ENCODE data around the gene ZNF888.
"Not testable (repeated sequence)": the region's sequence is repeated elsewhere in the genome, so short reads cannot be mapped to it uniquely, and the experiment has no call there.

Gene ZNF888

DNA sequence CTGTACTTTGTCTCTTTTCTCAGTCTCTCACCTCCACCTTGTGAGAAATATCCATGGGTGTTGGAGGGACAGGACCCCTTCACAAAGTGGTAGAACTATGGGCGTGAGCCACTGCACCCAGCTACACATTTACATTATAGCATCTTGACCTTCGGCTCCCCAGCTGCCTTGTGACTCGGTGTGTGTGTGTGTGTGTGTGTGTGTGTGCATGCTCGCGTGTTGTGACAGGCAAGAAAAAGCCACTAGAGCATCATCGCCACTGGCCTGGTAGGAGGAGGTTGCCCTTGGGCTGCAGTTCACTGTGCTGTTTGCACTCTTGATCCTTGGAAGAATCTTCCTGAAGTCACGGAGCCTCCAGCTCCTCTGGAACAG lies 13.7 kb upstream of the ZNF888 start:
- peak in 1 of 2 donors; percentile 0 for DNase-seq

GRCh38 chr19:52936151-52936953 lies 13.1 kb upstream of the ZNF888 start:
- H3K9me3 ChIP-seq, result no peaks in the 10 kb centered on the region
- DNase-seq, result peak in 1 of 2 donors; percentile 10
- intact Hi-C loops (cut with DNase I; ENCODE audit: low total_unique reads), result no loop called here
- peaks cover 0 to 8% (median 3%) of the 10 kb centered on the region in 4 donors for H3K4me1 ChIP-seq
- no peak overlapping the region for H3K27ac ChIP-seq
- H3K4me3 ChIP-seq, result no peak overlapping the region
- H3K27me3 ChIP-seq, result no peaks in the 10 kb centered on the region
- H3K36me3 ChIP-seq, result peaks cover 0 to 21% (median 16%) of the 10 kb centered on the region in 3 donors
- TF ChIP-seq CTCF (IDR thresholded peaks at IDR 0.05), result no peak

More for the DNA sequence above, 13.7 kb upstream of the ZNF888 start:
- Histone ChIP-seq H3K4me3 (no peak overlapping the region), H3K27me3 (no peaks in the 10 kb centered on the region), H3K36me3 (peaks cover 0 to 17% (median 16%) of the 10 kb centered on the region in 3 donors), H3K9me3 (no peaks in the 10 kb centered on the region), H3K27ac (no peak overlapping the region), H3K4me1 (peaks cover 0 to 11% (median 5%) of the 10 kb centered on the region in 4 donors)
- intact Hi-C loops (cut with DNase I; ENCODE audit: low total_unique reads), result no loop called here
- TF ChIP-seq CTCF (IDR thresholded peaks at IDR 0.05), result no peak

- peaks cover 0 to 21% (median 16%) of the 10 kb centered on the region in 3 donors for H3K36me3 ChIP-seq
- peaks cover 0 to 6% (median 0%) of the 10 kb centered on the region in 4 donors for H3K4me1 ChIP-seq
- no peaks in the 10 kb centered on the region for H3K27me3 ChIP-seq
- no peak for DNase-seq
- intact Hi-C loops (cut with DNase I; ENCODE audit: low total_unique reads), result no loop called here
- H3K27ac ChIP-seq, result no peak overlapping the region
- no peak for TF ChIP-seq CTCF (IDR thresholded peaks at IDR 0.05)
- H3K9me3 ChIP-seq, result no peaks in the 10 kb centered on the region
- H3K4me3 ChIP-seq, result no peak overlapping the region
Measured at GRCh38 chr19:52935434-52935833, 12.2 kb upstream of the ZNF888 start.

GRCh38 chr19:52924641-52925040 lies 1.4 kb upstream of the ZNF888 start:
- peak overlapping the region in 1 of 2 donors; percentile 86 for H3K27ac ChIP-seq
- H3K9me3 ChIP-seq; intact Hi-C loops (cut with DNase I; ENCODE audit: low total_unique reads); H3K27me3 ChIP-seq; H3K4me3 ChIP-seq: not testable (repeated sequence)
- DNase-seq, result peak in 1 of 2 donors; percentile 44
- peaks cover 16 to 22% (median 17%) of the 10 kb centered on the region in 3 donors for H3K36me3 ChIP-seq
- peaks cover 0 to 20% (median 9%) of the 10 kb centered on the region in 4 donors for H3K4me1 ChIP-seq

DNA sequence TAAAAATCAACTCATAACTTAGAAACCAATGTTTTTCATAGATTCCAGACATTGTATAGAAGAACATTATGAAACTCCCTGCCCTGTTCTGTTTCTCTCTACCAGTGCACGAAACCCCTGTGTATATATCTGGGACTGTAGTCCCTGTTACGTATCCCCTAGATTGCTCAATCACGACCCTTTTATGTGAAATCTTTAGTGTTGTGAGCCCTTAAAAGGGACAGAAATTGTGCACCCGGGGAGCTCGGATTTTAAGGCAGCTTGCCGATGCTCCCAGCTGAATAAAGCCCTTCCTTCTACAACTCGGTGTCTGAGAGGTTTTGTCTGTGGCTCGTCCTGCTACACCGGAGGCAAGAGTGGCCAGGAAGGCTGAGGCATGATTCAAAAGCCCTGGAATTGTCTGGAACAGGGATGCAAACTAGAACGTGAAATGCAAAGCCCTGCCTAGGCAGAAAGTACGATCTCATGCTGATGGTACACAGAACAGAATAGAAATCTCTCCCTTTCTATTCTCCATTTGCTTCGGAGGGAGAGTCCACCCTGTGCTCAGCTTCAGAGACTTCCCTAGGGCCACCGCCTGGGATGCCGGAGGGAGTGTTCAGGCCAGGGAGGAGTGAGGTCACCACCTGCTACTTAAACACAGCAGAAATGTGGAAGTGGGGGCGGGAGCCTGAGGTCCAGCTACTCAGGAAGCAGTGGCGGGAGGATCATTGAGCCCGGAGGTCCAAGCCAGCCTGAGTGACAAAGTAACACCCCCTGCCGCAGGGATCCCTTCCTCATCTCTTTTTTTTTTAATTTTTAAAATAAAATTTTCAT lies 758 bp upstream of the ZNF888 start:
- peak; percentile 63 to 81 for DNase-seq

More for the DNA sequence above, 758 bp upstream of the ZNF888 start:
- intact Hi-C loops (cut with DNase I; ENCODE audit: low total_unique reads), result no loop called here
- H3K4me1 ChIP-seq, result peaks cover 0 to 20% (median 9%) of the 10 kb centered on the region in 4 donors
- H3K9me3 ChIP-seq, result no peaks in the 10 kb centered on the region
- H3K27ac ChIP-seq, result peak overlapping the region; percentile 86
- H3K4me3 ChIP-seq, result peak overlapping the region; percentile 70 to 78
- no peak for TF ChIP-seq CTCF (IDR thresholded peaks at IDR 0.05)
- H3K27me3 ChIP-seq, result no peaks in the 10 kb centered on the region
- H3K36me3 ChIP-seq, result peaks cover 12 to 18% (median 16%) of the 10 kb centered on the region in 3 donors
